ENCODE data around the gene ACBD6.

Gene ACBD6

DNA sequence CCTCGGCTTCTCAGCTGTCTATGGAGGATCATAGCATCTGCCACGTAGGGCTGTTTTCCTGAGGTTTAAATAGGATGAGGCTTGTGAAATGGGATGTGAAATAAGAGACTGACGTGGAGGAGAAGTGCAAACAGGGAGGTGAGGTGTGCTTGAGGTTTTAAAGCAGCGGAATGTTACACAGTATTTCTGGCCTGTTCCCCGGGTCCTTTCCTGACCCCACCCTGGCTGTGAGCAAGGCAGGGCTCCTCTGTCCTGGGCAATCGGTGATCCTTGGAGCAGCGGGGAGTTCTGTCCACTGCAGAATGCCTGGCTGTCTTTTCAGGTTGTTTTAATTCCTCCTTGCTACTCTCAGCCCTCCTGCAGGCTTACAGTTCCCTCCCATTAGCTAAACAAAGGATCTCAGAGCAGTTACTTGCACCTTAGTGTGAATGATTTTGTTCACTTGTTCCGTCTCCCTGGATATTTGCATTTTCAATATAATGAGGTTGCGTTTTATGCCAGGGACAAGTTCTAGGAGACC is 233.8 kb downstream of the ACBD6 start:
- TF ChIP-seq, protein P1, sequence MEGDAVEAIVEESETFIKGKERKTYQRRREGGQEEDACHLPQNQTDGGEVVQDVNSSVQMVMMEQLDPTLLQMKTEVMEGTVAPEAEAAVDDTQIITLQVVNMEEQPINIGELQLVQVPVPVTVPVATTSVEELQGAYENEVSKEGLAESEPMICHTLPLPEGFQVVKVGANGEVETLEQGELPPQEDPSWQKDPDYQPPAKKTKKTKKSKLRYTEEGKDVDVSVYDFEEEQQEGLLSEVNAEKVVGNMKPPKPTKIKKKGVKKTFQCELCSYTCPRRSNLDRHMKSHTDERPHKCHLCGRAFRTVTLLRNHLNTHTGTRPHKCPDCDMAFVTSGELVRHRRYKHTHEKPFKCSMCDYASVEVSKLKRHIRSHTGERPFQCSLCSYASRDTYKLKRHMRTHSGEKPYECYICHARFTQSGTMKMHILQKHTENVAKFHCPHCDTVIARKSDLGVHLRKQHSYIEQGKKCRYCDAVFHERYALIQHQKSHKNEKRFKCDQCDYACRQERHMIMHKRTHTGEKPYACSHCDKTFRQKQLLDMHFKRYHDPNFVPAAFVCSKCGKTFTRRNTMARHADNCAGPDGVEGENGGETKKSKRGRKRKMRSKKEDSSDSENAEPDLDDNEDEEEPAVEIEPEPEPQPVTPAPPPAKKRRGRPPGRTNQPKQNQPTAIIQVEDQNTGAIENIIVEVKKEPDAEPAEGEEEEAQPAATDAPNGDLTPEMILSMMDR (IDR thresholded peaks at IDR 0.05; ENCODE audit: poor library complexity, severe bottlenecking) = no peak
- no peak for DNase-seq (ENCODE audit: low spot score)
- no peaks in the 10 kb centered on the region for H3K36me3 ChIP-seq (ENCODE audit: low read depth)
- H3K4me1 ChIP-seq (ENCODE audit: insufficient read depth, poor library complexity, severe bottlenecking) = no peaks in the 10 kb centered on the region
- no peak for ATAC-seq (ENCODE audit: low read depth)
- no peaks in the 10 kb centered on the region for H3K27me3 ChIP-seq (ENCODE audit: insufficient read depth, poor library complexity, severe bottlenecking)
- H3K4me3 ChIP-seq (ENCODE audit: severe bottlenecking) = no peak overlapping the region
- H3K27ac ChIP-seq (ENCODE audit: poor library complexity, severe bottlenecking) = no peak overlapping the region
- H3K9me3 ChIP-seq (ENCODE audit: severe bottlenecking) = no peaks in the 10 kb centered on the region

DNA sequence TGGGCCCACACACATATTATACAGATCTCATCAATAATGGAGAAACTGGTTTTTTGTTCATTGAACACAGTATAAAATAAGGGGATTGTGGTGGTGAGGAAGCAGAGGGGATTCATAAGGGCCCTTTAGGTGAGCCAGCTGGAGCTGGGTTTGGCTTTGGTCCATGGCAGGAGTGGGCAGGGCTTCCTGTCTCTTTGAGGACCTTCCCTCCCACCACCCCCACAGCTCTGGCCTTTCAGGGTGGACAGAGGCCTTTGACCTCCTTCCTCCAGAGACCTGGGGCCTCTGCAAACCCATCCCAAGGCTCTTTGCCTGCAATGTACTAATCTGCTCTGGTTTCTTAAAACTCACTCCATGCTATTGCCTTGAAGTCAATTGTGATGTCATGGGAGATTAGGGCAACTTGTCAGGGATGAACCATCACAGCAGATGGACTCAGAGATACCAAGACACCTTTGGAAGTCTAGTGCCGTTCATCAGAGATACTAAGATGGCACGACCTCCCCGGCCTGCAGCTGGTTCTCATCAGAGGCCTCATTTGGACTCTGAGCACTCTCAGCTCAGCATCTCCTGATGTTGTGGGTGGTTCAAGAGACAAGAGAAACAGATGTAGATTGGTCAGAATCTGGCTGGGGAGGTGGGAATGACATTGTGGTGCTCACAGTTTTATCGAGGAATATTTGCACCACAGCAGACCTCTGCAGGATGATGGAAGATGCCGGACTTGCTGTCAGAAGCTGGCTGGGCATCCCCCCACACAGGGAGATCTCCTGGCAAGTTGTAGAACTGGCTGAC is 234.4 kb downstream of the ACBD6 start:
- ATAC-seq (ENCODE audit: low read depth) (no peak), DNase-seq (ENCODE audit: low spot score) (no peak)
- no peak overlapping the region for H3K4me3 ChIP-seq (ENCODE audit: severe bottlenecking)
- no peaks in the 10 kb centered on the region for H3K27me3 ChIP-seq (ENCODE audit: insufficient read depth, poor library complexity, severe bottlenecking)
- H3K4me1 ChIP-seq (ENCODE audit: insufficient read depth, poor library complexity, severe bottlenecking) = no peaks in the 10 kb centered on the region
- no peak overlapping the region for H3K27ac ChIP-seq (ENCODE audit: poor library complexity, severe bottlenecking)
- TF ChIP-seq, protein P1 (IDR thresholded peaks at IDR 0.05; ENCODE audit: poor library complexity, severe bottlenecking) = no peak
- H3K36me3 ChIP-seq (ENCODE audit: low read depth) = no peaks in the 10 kb centered on the region
- H3K9me3 ChIP-seq (ENCODE audit: severe bottlenecking) = no peaks in the 10 kb centered on the region

DNA sequence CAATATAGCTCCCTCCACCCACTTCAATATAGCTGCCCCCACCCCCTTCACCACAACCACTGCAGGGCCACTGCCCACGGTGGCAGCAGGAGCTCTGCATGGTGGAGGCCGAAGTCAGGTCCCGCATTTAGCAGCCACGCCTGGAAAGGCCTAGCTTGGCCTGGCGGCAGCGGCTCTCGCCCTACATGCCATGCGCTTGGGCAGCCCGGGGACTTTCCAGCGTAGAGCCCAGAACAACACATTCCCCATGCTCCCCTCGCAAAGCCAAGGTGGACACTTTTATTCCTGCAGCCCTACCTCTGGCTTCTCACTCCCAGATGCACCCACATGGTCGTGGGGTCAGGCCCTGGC is 235.2 kb downstream of the ACBD6 start:
- TF ChIP-seq, protein P1 (IDR thresholded peaks at IDR 0.05; ENCODE audit: poor library complexity, severe bottlenecking) = no peak
- H3K4me1 ChIP-seq (ENCODE audit: insufficient read depth, poor library complexity, severe bottlenecking) = no peaks in the 10 kb centered on the region
- H3K4me3 ChIP-seq (ENCODE audit: severe bottlenecking) = no peak overlapping the region
- DNase-seq (ENCODE audit: low spot score) = no peak
- no peak overlapping the region for H3K27ac ChIP-seq (ENCODE audit: poor library complexity, severe bottlenecking)
- no peaks in the 10 kb centered on the region for H3K9me3 ChIP-seq (ENCODE audit: severe bottlenecking)
- H3K36me3 ChIP-seq (ENCODE audit: low read depth) = no peaks in the 10 kb centered on the region
- ATAC-seq (ENCODE audit: low read depth) = no peak
- H3K27me3 ChIP-seq (ENCODE audit: insufficient read depth, poor library complexity, severe bottlenecking) = no peaks in the 10 kb centered on the region

DNA sequence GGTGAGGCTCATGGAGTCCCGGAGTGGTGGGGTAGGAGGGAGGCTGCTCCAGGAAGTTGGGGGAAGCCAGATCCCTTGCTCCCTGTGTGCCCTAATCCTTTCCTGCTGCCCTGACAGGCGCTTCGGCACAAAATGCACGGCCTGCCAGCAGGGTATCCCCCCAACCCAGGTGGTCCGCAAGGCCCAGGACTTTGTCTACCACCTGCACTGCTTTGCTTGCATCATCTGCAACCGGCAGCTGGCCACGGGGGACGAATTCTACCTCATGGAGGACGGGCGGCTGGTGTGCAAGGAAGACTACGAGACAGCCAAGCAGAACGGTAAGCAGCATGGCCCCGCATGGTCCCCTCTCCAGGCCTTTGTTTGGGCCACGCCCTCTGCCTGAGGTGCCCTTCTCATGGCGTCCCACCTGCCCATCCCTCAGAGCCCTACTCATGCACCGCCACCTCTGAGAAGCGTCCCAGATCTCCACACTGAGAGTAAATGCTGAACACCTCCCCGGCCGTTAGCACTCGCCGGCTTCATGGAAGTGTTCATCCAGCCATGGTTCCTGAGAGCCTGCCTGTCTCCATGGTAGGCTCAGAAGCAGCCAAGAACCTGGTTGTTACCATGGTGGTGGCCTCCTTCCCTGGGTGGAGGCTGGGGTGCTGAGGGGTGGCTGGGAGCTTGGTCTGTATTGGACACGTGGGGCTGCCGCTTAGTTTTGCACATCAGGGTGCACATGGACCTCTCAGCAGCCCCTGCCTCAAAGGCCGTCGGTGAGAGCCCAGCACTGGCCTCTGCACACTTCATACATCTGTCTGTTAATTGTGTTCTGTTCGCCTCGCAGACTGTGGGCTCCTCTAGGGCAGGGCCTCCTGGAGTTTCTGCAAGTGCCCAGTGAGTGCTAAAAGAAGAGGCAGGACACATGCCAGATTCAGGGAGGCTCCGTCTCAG is 235.8 kb downstream of the ACBD6 start:
- DNase-seq (ENCODE audit: low spot score) = no peak

More for the DNA sequence above, 235.8 kb downstream of the ACBD6 start:
- TF ChIP-seq, protein P1 (IDR thresholded peaks at IDR 0.05; ENCODE audit: poor library complexity, severe bottlenecking) = no peak
- no peak overlapping the region for H3K4me3 ChIP-seq (ENCODE audit: severe bottlenecking)
- ATAC-seq (ENCODE audit: low read depth) = no peak
- no peaks in the 10 kb centered on the region for H3K9me3 ChIP-seq (ENCODE audit: severe bottlenecking)
- no peaks in the 10 kb centered on the region for H3K4me1 ChIP-seq (ENCODE audit: insufficient read depth, poor library complexity, severe bottlenecking)
- no peaks in the 10 kb centered on the region for H3K27me3 ChIP-seq (ENCODE audit: insufficient read depth, poor library complexity, severe bottlenecking)
- no peak overlapping the region for H3K27ac ChIP-seq (ENCODE audit: poor library complexity, severe bottlenecking)
- H3K36me3 ChIP-seq (ENCODE audit: low read depth) = no peaks in the 10 kb centered on the region

Measured in RWPE2 (cell line).